IMR-90 (cell line): ENCODE data around the gene LRP1B. TPM values are rescaled to one million over a fixed set of nuclear protein-coding genes. Genes with fewer than 3 reads are reported as not detected.

Experiments used
- ATAC-seq: fragments of 200-7000 bp; cut with Tn5 transposase; 2 replicates; pipeline ENCODE4 v1.9.1; 2020; ENCODE audit warnings: low read depth, mild to moderate bottlenecking, moderate library complexity
- BruUV-seq: library from RNA; stranded (reverse); fragments of 400-500 nt; replicated peaks from 2 replicates; lab custom pipeline; 2021; lab: Mats Ljungman, UMichigan
- CTCF ChIA-PET: fragments of 300-600 bp; formaldehyde crosslinking; extraction: SDS; loops from one replicate; lab custom pipeline; 2021; ENCODE audit warnings: antibody characterized with exemption; lab: Yijun Ruan, JAX
- POLR2A ChIA-PET: fragments of 300-600 bp; sonication (Branson Sonifier 250); formaldehyde crosslinking; loops from one replicate; lab custom pipeline; 2022; ENCODE audit warnings: antibody characterized with exemption; ENCODE audit not compliant: unreplicated experiment; lab: Charles Lee
- DNase-seq: peaks from one replicate; pipeline ENCODE4 v3.0.0; 2013
- H2AFZ ChIP-seq: replicated peaks from 2 replicates; pipeline ENCODE3; 2013; ENCODE audit warnings: low read length, mild to moderate bottlenecking; ENCODE audit not compliant: poor library complexity
- H2AK5ac ChIP-seq: 2 replicates; pipeline ENCODE4 v1.6.1; 2013; ENCODE audit warnings: low read depth, low read length, inconsistent platforms
- H2AK9ac ChIP-seq: replicated peaks from 2 replicates; pipeline ENCODE3; 2013; ENCODE audit warnings: mild to moderate bottlenecking, low read depth, low read length, moderate library complexity; ENCODE audit not compliant: poor library complexity
- H2BK120ac ChIP-seq: 2 replicates; pipeline ENCODE4 v1.6.1; 2013; ENCODE audit warnings: low read depth, low read length, inconsistent platforms
- H2BK15ac ChIP-seq: 3 replicates; pipeline ENCODE4 v1.6.1; 2013; ENCODE audit warnings: low read depth, low read length, inconsistent platforms
- H2BK20ac ChIP-seq: 2 replicates; pipeline ENCODE4 v1.6.1; 2013; ENCODE audit warnings: low read depth, mild to moderate bottlenecking, inconsistent platforms, low read length, moderate library complexity
- H2BK5ac ChIP-seq: 2 replicates; pipeline ENCODE4 v1.6.1; 2013; ENCODE audit warnings: mild to moderate bottlenecking, low read depth, low read length, inconsistent platforms; ENCODE audit not compliant: poor library complexity, severe bottlenecking
- H3K14ac ChIP-seq: replicated peaks from 2 replicates; pipeline ENCODE4 v1.6.1; 2013; ENCODE audit warnings: low read depth, low read length, inconsistent platforms
- H3K18ac ChIP-seq: 2 replicates; pipeline ENCODE4 v1.6.1; 2013; ENCODE audit warnings: low read depth, low read length, control low read depth
- H3K23ac ChIP-seq: 2 replicates; pipeline ENCODE4 v1.6.1; 2013; ENCODE audit warnings: low read depth, low read length, inconsistent platforms
- H3K27ac ChIP-seq: 2 replicates; pipeline ENCODE4 v1.5.1; 2013; ENCODE audit warnings: mild to moderate bottlenecking, control low read depth, low read length; ENCODE audit not compliant: insufficient read depth
- H3K27me3 ChIP-seq: 2 replicates; pipeline ENCODE4 v1.6.1; 2013; ENCODE audit warnings: low read length; ENCODE audit not compliant: control insufficient read depth, insufficient read depth
- H3K36me3 ChIP-seq: 2 replicates; pipeline ENCODE4 v1.6.1; 2013; ENCODE audit warnings: low read length, mixed read lengths; ENCODE audit not compliant: control insufficient read depth, insufficient read depth
- H3K4ac ChIP-seq: 2 replicates; pipeline ENCODE4 v1.6.1; 2013; ENCODE audit warnings: low read depth, low read length, inconsistent platforms
- H3K4me1 ChIP-seq: 2 replicates; pipeline ENCODE4 v1.6.1; 2013; ENCODE audit warnings: low read length, mixed read lengths; ENCODE audit not compliant: control insufficient read depth, insufficient read depth
- H3K4me2 ChIP-seq: 2 replicates; pipeline ENCODE4 v1.6.1; 2013; ENCODE audit warnings: low read depth, mild to moderate bottlenecking, control low read depth, low read length, moderate library complexity
- H3K4me3 ChIP-seq: 2 replicates; pipeline ENCODE4 v1.5.1; 2013; ENCODE audit warnings: low read depth, mild to moderate bottlenecking, control low read depth, low read length, moderate library complexity; ENCODE audit not compliant: insufficient read depth
- H3K56ac ChIP-seq: 2 replicates; pipeline ENCODE4 v1.6.1; 2013; ENCODE audit warnings: low read length, inconsistent platforms; ENCODE audit not compliant: insufficient read depth; ENCODE audit errors: extremely low read depth
- H3K79me1 ChIP-seq, 2 experiments: 2 replicates each; pipeline ENCODE4 v1.6.1; 2013; ENCODE audit warnings: low read length in 2 of 2, inconsistent platforms in 1 of 2, low read depth in 1 of 2
- H3K9ac ChIP-seq: 2 replicates; pipeline ENCODE4 v1.6.1; 2013; ENCODE audit warnings: low read depth, low read length, control low read depth
- H3K9me1 ChIP-seq: 2 replicates; pipeline ENCODE4 v1.6.1; 2013; ENCODE audit warnings: low read length, inconsistent platforms; ENCODE audit not compliant: insufficient read depth
- H3K9me3 ChIP-seq: 2 replicates; pipeline ENCODE4 v1.6.1; 2013; ENCODE audit warnings: low read length; ENCODE audit not compliant: control insufficient read depth, insufficient read depth
- H4K20me1 ChIP-seq: 2 replicates; pipeline ENCODE4 v1.6.1; 2013; ENCODE audit warnings: low read length, inconsistent platforms; ENCODE audit not compliant: insufficient read depth
- H4K5ac ChIP-seq: 2 replicates; pipeline ENCODE4 v1.6.1; 2013; ENCODE audit warnings: mild to moderate bottlenecking, low read depth, low read length, control low read depth
- H4K8ac ChIP-seq, 2 experiments: 2 replicates each; pipeline ENCODE4 v1.6.1; 2013; ENCODE audit warnings: low read depth in 2 of 2, low read length in 2 of 2, control low read depth in 1 of 2, inconsistent platforms in 1 of 2
- H4K91ac ChIP-seq: 2 replicates; pipeline ENCODE4 v1.6.1; 2013; ENCODE audit warnings: low read depth, low read length, inconsistent platforms; ENCODE audit not compliant: insufficient read depth
- BHLHE40 ChIP-seq: fragments of 150-350 bp; IDR thresholded peaks from 2 replicates; pipeline ENCODE4 v1.6.1; 2016; ENCODE audit warnings: mild to moderate bottlenecking, low read depth, low read length
- CEBPB ChIP-seq: IDR thresholded peaks from 2 replicates; pipeline ENCODE4 v1.6.1; 2012; ENCODE audit warnings: low read depth, low read length, improper control_type of control experiment
- CHD1 ChIP-seq: IDR thresholded peaks from 2 replicates; pipeline ENCODE4 v1.6.1; 2012; ENCODE audit warnings: low read depth, low read length, improper control_type of control experiment
- CTCF ChIP-seq: conservative IDR thresholded peaks from 2 replicates; pipeline ENCODE4 v1.5.1; 2012; ENCODE audit warnings: mild to moderate bottlenecking, low read depth, low read length, improper control_type of control experiment
- FOS ChIP-seq: fragments of 150-350 bp; IDR thresholded peaks from 2 replicates; pipeline ENCODE4 v1.6.1; 2016; ENCODE audit warnings: low read depth, low read length
- MAFK ChIP-seq: IDR thresholded peaks from 2 replicates; pipeline ENCODE4 v1.6.1; 2012; ENCODE audit warnings: low read depth, low read length, improper control_type of control experiment
- MAZ ChIP-seq: IDR thresholded peaks from 2 replicates; pipeline ENCODE4 v1.6.1; 2012; ENCODE audit warnings: low read depth, mild to moderate bottlenecking, low read length, improper control_type of control experiment, moderate library complexity, borderline replicate concordance
- MXI1 ChIP-seq: IDR thresholded peaks from 2 replicates; pipeline ENCODE4 v1.6.1; 2012; ENCODE audit warnings: low read depth, mild to moderate bottlenecking, low read length, moderate library complexity, borderline replicate concordance
- NFE2L2 ChIP-seq: fragments of 150-350 bp; IDR thresholded peaks from 2 replicates; pipeline ENCODE4 v1.6.1; 2016; ENCODE audit warnings: low read depth, mild to moderate bottlenecking, low read length
- POLR2A ChIP-seq: IDR thresholded peaks from 2 replicates; pipeline ENCODE4 v1.6.1; 2012; ENCODE audit warnings: mild to moderate bottlenecking, low read depth, low read length
- RAD21 ChIP-seq: IDR thresholded peaks from 2 replicates; pipeline ENCODE4 v1.6.1; 2012; ENCODE audit warnings: low read length, improper control_type of control experiment
- RCOR1 ChIP-seq: IDR thresholded peaks from 2 replicates; pipeline ENCODE4 v1.6.1; 2012; ENCODE audit warnings: mild to moderate bottlenecking, low read length, improper control_type of control experiment; ENCODE audit not compliant: insufficient replicate concordance
- RFX5 ChIP-seq: IDR thresholded peaks from 2 replicates; pipeline ENCODE4 v1.8.0; 2012; ENCODE audit warnings: low read depth, mild to moderate bottlenecking, low read length, moderate library complexity
- SMC3 ChIP-seq: fragments of 150-350 bp; IDR thresholded peaks from 2 replicates; pipeline ENCODE4 v1.6.1; 2016; ENCODE audit warnings: low read depth, mild to moderate bottlenecking, antibody characterized with exemption, low read length, moderate library complexity
- USF2 ChIP-seq: fragments of 150-350 bp; IDR thresholded peaks from 2 replicates; pipeline ENCODE4 v1.6.1; 2017; ENCODE audit warnings: mild to moderate bottlenecking, antibody characterized with exemption, low read length, low read depth
- WGBS, 2 experiments: methylation state at CpG; one replicate each; pipeline versions ENCODE4 v1.1.5 to v1.1.7; 2013; ENCODE audit warnings: missing lambda C conversion rate in 2 of 2; ENCODE audit not compliant: insufficient read length in 1 of 2; ENCODE audit errors: extremely low coverage in 2 of 2; 5-methylcytosine and 5-hydroxymethylcytosine counted together
- dilution Hi-C: fragments of 300-500 bp; cut with HindIII; formaldehyde crosslinking; loops from one replicate; pipeline ENCODE4 v1.14.3; 2018; ENCODE audit warnings: low sequenced_read_pairs; ENCODE audit not compliant: unreplicated experiment
- in situ Hi-C: fragments of 300-500 bp; cut with MboI; formaldehyde crosslinking; loops from 3 replicates; pipeline ENCODE4 v1.14.3; 2019; ENCODE audit warnings: low sequenced_read_pairs, inconsistent platforms, mixed read lengths
- intact Hi-C: fragments of 100-400 bp; cut with micrococcal nuclease; formaldehyde crosslinking; loops from 2 replicates; pipeline ENCODE4 v1.10.0; 2022
- polyA plus RNA-seq, 3 experiments: library from polyadenylated mRNA; depleted of rRNA; stranded (reverse); fragments of >200 nt; gene quantifications; 2 replicates each; pipeline ENCODE4 v1.2.3, GENCODE V29; 2012; ENCODE audit warnings: low replicate concordance in 1 of 3
- total RNA-seq: library from RNA; depleted of rRNA; stranded (reverse); fragments of >200 nt; gene quantifications from 2 replicates; pipeline ENCODE4 v1.2.3, GENCODE V29; 2012
- TF ChIP-seq, protein P1 (sequence below): fragments of 150-350 bp; IDR thresholded peaks from 2 replicates; pipeline ENCODE4 v1.6.1; 2016; ENCODE audit warnings: low read depth, mild to moderate bottlenecking, low read length, moderate library complexity, borderline replicate concordance

Gene LRP1B
- total and polyA plus RNA-seq, 2 of the 4 experiments (the other 2 are of a cell fraction): under 0.01 to 0.02 TPM

GRCh38 chr2:140586379-140586778 is 1544.4 kb downstream of the LRP1B start:
- Histone ChIP-seq H3K9me3 (no peaks in the 10 kb centered on the region), H2AK9ac (no peak overlapping the region), H3K18ac (no peak overlapping the region), H2AK5ac (no peak overlapping the region), H3K56ac (no peak overlapping the region), H3K27me3 (no peaks in the 10 kb centered on the region), H4K8ac (no peak overlapping the region), H3K14ac (no peak overlapping the region), H4K20me1 (no peaks in the 10 kb centered on the region), H4K5ac (no peak overlapping the region), H3K4me3 (no peak overlapping the region), H3K36me3 (no peaks in the 10 kb centered on the region), H3K4me1 (no peaks in the 10 kb centered on the region), H2AFZ (no peak overlapping the region), H3K27ac (no peak overlapping the region), H4K91ac (no peak overlapping the region), H3K4me2 (no peak overlapping the region), H2BK5ac (no peak overlapping the region), H2BK15ac (no peak overlapping the region), H3K4ac (no peak overlapping the region), H2BK120ac (no peak overlapping the region), H2BK20ac (no peak overlapping the region), H3K9me1 (no peaks in the 10 kb centered on the region), H3K23ac (no peak overlapping the region), H3K79me1 (no peaks in the 10 kb centered on the region), H3K9ac (no peak overlapping the region)
- CTCF ChIA-PET: interaction anchor here (0.6 kb wide), 1 partner anchor 1316 kb away, joined by 3 read pairs; no protein-coding TSS in a partner anchor
- in situ Hi-C loops (no loop called here), intact Hi-C loops (loop anchor here (5.0 kb wide), 2 partner anchors 276 to 971 kb away; no protein-coding TSS in a partner anchor), dilution Hi-C loops (no loop called here)
- ATAC-seq: peak; percentile 74
- no TSS peak for BruUV-seq
- POLR2A ChIA-PET: interaction anchor here (1.1 kb wide), 1 partner anchor 14 kb away, joined by 3 read pairs; no protein-coding TSS in a partner anchor
- WGBS, 2 experiments: no CpG with 5 or more reads among the region's 2 CpGs
- no peak for TF ChIP-seq FOS
- TF ChIP-seq MXI1: no peak
- TF ChIP-seq CHD1: no peak
- TF ChIP-seq RCOR1: no peak
- TF ChIP-seq MAZ: no peak
- TF ChIP-seq SMC3: peak; percentile 34; the same call in 1 of the 2 replicates
- no peak for TF ChIP-seq USF2
- TF ChIP-seq POLR2A: no peak
- TF ChIP-seq, protein P1, sequence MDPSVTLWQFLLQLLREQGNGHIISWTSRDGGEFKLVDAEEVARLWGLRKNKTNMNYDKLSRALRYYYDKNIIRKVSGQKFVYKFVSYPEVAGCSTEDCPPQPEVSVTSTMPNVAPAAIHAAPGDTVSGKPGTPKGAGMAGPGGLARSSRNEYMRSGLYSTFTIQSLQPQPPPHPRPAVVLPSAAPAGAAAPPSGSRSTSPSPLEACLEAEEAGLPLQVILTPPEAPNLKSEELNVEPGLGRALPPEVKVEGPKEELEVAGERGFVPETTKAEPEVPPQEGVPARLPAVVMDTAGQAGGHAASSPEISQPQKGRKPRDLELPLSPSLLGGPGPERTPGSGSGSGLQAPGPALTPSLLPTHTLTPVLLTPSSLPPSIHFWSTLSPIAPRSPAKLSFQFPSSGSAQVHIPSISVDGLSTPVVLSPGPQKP: no peak
- TF ChIP-seq BHLHE40: no peak
- no peak for TF ChIP-seq CEBPB
- peak; percentile 50 for TF ChIP-seq RAD21
- no peak for TF ChIP-seq MAFK
- TF ChIP-seq CTCF: peak; percentile 48
- TF ChIP-seq RFX5: no peak
- no peak for TF ChIP-seq NFE2L2
- peak; percentile 30 for DNase-seq
